H9 (cell line): Measurements from ENCODE around the gene SNED1. TPM values are rescaled to one million over a fixed set of nuclear protein-coding genes. Genes with fewer than 3 reads are reported as not detected.

Experiments used
- DNase-seq: peaks from one replicate; pipeline ENCODE4 v3.0.0-alpha.2; 2017
- H2AFZ ChIP-seq: one replicate; pipeline ENCODE4 v1.6.1; 2013; ENCODE audit warnings: mild to moderate bottlenecking, low read length, control low read depth, moderate library complexity
- H2AK5ac ChIP-seq: 2 replicates; pipeline ENCODE4 v1.6.1; 2013; ENCODE audit warnings: low read length, control low read depth, mixed read lengths; ENCODE audit not compliant: insufficient read length
- H2BK120ac ChIP-seq: one replicate; pipeline ENCODE4 v1.6.1; 2013; ENCODE audit warnings: low read depth, mild to moderate bottlenecking, low read length, control low read depth, inconsistent platforms; ENCODE audit not compliant: poor library complexity, severe bottlenecking
- H2BK12ac ChIP-seq: 2 replicates; pipeline ENCODE4 v1.6.1; 2013; ENCODE audit warnings: low read length, control low read depth, mixed read lengths, low read depth; ENCODE audit not compliant: insufficient read length
- H2BK15ac ChIP-seq: 2 replicates; pipeline ENCODE4 v1.6.1; 2013; ENCODE audit warnings: low read depth, low read length, control low read depth
- H2BK20ac ChIP-seq: one replicate; pipeline ENCODE4 v1.6.1; 2013; ENCODE audit warnings: low read depth, mild to moderate bottlenecking, low read length, control low read depth, inconsistent platforms; ENCODE audit not compliant: poor library complexity, severe bottlenecking
- H2BK5ac ChIP-seq: 2 replicates; pipeline ENCODE4 v1.6.1; 2013; ENCODE audit warnings: low read length, control low read depth, mixed read lengths; ENCODE audit not compliant: insufficient read length
- H3K14ac ChIP-seq: 2 replicates; pipeline ENCODE4 v1.6.1; 2013; ENCODE audit warnings: low read length, control low read depth; ENCODE audit not compliant: insufficient read depth
- H3K18ac ChIP-seq: 2 replicates; pipeline ENCODE4 v1.6.1; 2013; ENCODE audit warnings: low read depth, mild to moderate bottlenecking, mixed read lengths, low read length, control low read depth; ENCODE audit not compliant: insufficient read length
- H3K23ac ChIP-seq: 2 replicates; pipeline ENCODE4 v1.6.1; 2013; ENCODE audit warnings: low read length, control low read depth, mixed read lengths, low read depth; ENCODE audit not compliant: insufficient read length
- H3K23me2 ChIP-seq: 2 replicates; pipeline ENCODE4 v1.6.1; 2013; ENCODE audit warnings: low read depth, mild to moderate bottlenecking, mixed read lengths, low read length, control low read depth; ENCODE audit not compliant: insufficient read length, poor library complexity, severe bottlenecking
- H3K27ac ChIP-seq: 2 replicates; pipeline ENCODE4 v1.5.1; 2013; ENCODE audit warnings: low read length, control low read depth, mixed read lengths, low read depth; ENCODE audit not compliant: insufficient read length
- H3K27me3 ChIP-seq: 2 replicates; pipeline ENCODE4 v1.6.1; 2013; ENCODE audit warnings: low read length, control low read depth, inconsistent platforms; ENCODE audit not compliant: insufficient read depth
- H3K4ac ChIP-seq: 2 replicates; pipeline ENCODE4 v1.6.1; 2013; ENCODE audit warnings: low read depth, mild to moderate bottlenecking, control low read depth, inconsistent platforms, low read length, moderate library complexity
- H3K4me1 ChIP-seq: 2 replicates; pipeline ENCODE4 v1.6.1; 2013; ENCODE audit warnings: low read length, control low read depth, inconsistent platforms; ENCODE audit not compliant: insufficient read depth
- H3K4me2 ChIP-seq: 2 replicates; pipeline ENCODE4 v1.6.1; 2013; ENCODE audit warnings: low read length, control low read depth, mixed read lengths; ENCODE audit not compliant: insufficient read length, insufficient read depth
- H3K56ac ChIP-seq: 2 replicates; pipeline ENCODE4 v1.6.1; 2013; ENCODE audit warnings: low read depth, mild to moderate bottlenecking, mixed read lengths, low read length, control low read depth; ENCODE audit not compliant: insufficient read length
- H3K79me1 ChIP-seq: 2 replicates; pipeline ENCODE4 v1.6.1; 2013; ENCODE audit warnings: low read depth, mild to moderate bottlenecking, moderate library complexity, low read length, control low read depth, inconsistent platforms; ENCODE audit not compliant: insufficient read depth, poor library complexity, severe bottlenecking
- H3K79me2 ChIP-seq: 2 replicates; pipeline ENCODE4 v1.6.1; 2013; ENCODE audit warnings: low read length, control low read depth, inconsistent platforms; ENCODE audit not compliant: insufficient read depth
- H3K9ac ChIP-seq: 2 replicates; pipeline ENCODE4 v1.6.1; 2013; ENCODE audit warnings: low read length, control low read depth, mixed read lengths; ENCODE audit not compliant: insufficient read length; ENCODE audit errors: extremely low read depth
- H3K9me3 ChIP-seq: one replicate; pipeline ENCODE4 v1.6.1; 2013; ENCODE audit warnings: low read depth, low read length, inconsistent platforms; ENCODE audit not compliant: control insufficient read depth
- H3T11ph ChIP-seq: one replicate; pipeline ENCODE4 v1.6.1; 2013; ENCODE audit warnings: mild to moderate bottlenecking, low read length, control low read depth, inconsistent platforms
- H4K20me1 ChIP-seq: one replicate; pipeline ENCODE4 v1.6.1; 2013; ENCODE audit not compliant: control insufficient read depth, insufficient read length, insufficient read depth
- H4K5ac ChIP-seq: 2 replicates; pipeline ENCODE4 v1.6.1; 2013; ENCODE audit warnings: low read depth, mild to moderate bottlenecking, mixed read lengths, low read length, control low read depth; ENCODE audit not compliant: insufficient read length
- H4K8ac ChIP-seq: replicated peaks from 2 replicates; pipeline ENCODE4 v1.6.1; 2013; ENCODE audit warnings: low read length, control low read depth, mixed read lengths, low read depth; ENCODE audit not compliant: insufficient read length
- H4K91ac ChIP-seq: 2 replicates; pipeline ENCODE4 v1.6.1; 2013; ENCODE audit warnings: low read depth, mild to moderate bottlenecking, moderate library complexity, mixed read lengths, low read length, control low read depth; ENCODE audit not compliant: insufficient read length
- H3K27ac Mint-ChIP-seq, 3 experiments: 2 replicates in 2 of 3; 3 replicates in 1 of 3; pipeline ENCODE4 v1.8.0; 2020 to 2021; ENCODE audit warnings: mixed read lengths in 3 of 3, mild to moderate bottlenecking in 1 of 3, moderate library complexity in 1 of 3
- H3K27me3 Mint-ChIP-seq: 2 replicates; pipeline ENCODE4 v1.8.0; 2021; ENCODE audit warnings: low read depth, mild to moderate bottlenecking, moderate library complexity, mixed read lengths
- H3K36me3 Mint-ChIP-seq, 3 experiments: 2 replicates in 2 of 3; 3 replicates in 1 of 3; pipeline ENCODE4 v1.8.0; 2020 to 2021; ENCODE audit warnings: low read depth in 3 of 3, mixed read lengths in 3 of 3; ENCODE audit not compliant: insufficient read depth in 1 of 3
- H3K4me1 Mint-ChIP-seq, 2 experiments: 2 replicates each; pipeline ENCODE4 v1.8.0; 2020; ENCODE audit warnings: mixed read lengths in 2 of 2
- H3K4me3 Mint-ChIP-seq, 2 experiments: 2 replicates in 1 of 2; 3 replicates in 1 of 2; pipeline ENCODE4 v1.8.0; 2020 to 2021; ENCODE audit warnings: mild to moderate bottlenecking in 2 of 2, mixed read lengths in 2 of 2, moderate library complexity in 1 of 2
- H3K9me3 Mint-ChIP-seq, 2 experiments: 2 replicates in 1 of 2; 3 replicates in 1 of 2; pipeline ENCODE4 v1.8.0; 2020; ENCODE audit warnings: mild to moderate bottlenecking in 2 of 2, mixed read lengths in 2 of 2, moderate library complexity in 1 of 2
- WGBS: extraction: QIAGEN DNeasy Blood & Tissue Kit; methylation state at CpG from one replicate; pipeline ENCODE4 v1.1.7; 2013; ENCODE audit warnings: missing lambda C conversion rate, low lambda C conversion rate, mixed read lengths; ENCODE audit not compliant: insufficient read length; ENCODE audit errors: extremely low coverage; 5-methylcytosine and 5-hydroxymethylcytosine counted together
- total RNA-seq: library from RNA; stranded (reverse); gene quantifications from 2 replicates; pipeline ENCODE4 v1.2.1, GENCODE V29; 2021
- TF ChIP-seq, protein P1 (sequence below): fragments of 200-600 bp; sonication (generic); conservative IDR thresholded peaks from 3 replicates; pipeline ENCODE4 v1.8.0; 2021; ENCODE audit warnings: antibody characterized with exemption, mild to moderate bottlenecking

The SNED1 gene
- total RNA-seq, 1 experiment from 2014 or later: 2.5 TPM

DNA sequence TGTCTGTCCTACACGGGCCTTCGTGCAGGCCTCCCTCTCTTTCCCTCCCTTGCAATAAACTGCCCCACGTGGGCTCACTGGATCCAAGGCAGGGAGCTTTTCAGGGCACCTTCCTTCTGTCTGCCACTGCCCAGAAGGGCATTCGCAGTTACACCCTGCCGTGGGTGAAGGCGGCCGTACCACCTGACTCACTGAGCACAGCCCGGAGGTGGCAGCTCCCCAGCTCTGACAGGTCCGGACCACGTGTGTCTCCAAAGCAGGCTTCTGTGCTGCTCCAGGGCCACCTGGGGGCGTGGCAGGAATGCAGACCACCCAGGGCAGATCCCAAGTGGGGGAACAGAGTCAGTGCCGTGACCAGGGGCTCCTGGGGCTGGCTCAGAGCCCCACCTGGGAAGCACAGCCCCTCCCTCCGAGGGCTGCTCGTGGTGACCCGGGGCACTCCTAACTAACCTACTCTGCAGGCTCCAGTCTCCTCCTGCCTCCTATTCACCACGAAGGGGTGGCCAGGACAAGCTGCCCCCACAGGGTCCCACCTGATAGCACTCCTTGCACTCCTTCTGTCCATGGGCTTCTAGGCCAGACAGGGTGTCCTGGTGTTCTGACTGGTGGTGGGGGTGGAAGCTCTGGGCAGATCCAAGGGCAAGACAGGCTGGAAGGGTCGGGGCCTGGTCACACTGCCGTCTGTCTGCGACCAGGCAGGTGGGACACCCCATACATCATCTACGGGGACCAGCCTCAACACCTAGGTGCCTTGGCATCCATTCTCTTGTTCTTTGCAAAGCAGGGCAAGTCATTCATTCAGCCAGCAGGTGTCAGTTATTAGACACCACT lies 9.7 kb downstream of the SNED1 start:
- Mint-ChIP-seq H3K4me1 (peaks cover 17% of the 10 kb centered on the region in 2 experiments), H3K4me3 (no peak overlapping the region), H3K27ac (no peak overlapping the region), H3K9me3 (peaks cover 31% of the 10 kb centered on the region in 2 experiments), H3K36me3 (peaks cover 9 to 22% (median 12%) of the 10 kb centered on the region in 3 experiments), H3K27me3 (peaks cover 26% of the 10 kb centered on the region)
- no peak overlapping the region for H2BK12ac ChIP-seq
- H3K27ac ChIP-seq: no peak overlapping the region
- peaks cover 5% of the 10 kb centered on the region for H3K23me2 ChIP-seq
- no peak overlapping the region for H3K14ac ChIP-seq
- H3K79me2 ChIP-seq: no peaks in the 10 kb centered on the region
- H3K4me1 ChIP-seq: no peaks in the 10 kb centered on the region; the same call in 1 of the 2 replicates
- H3T11ph ChIP-seq: no peak overlapping the region
- no peak overlapping the region for H4K8ac ChIP-seq
- DNase-seq: peak; percentile 35
- no peaks in the 10 kb centered on the region for H3K9me3 ChIP-seq
- H3K56ac ChIP-seq: no peak overlapping the region
- H4K5ac ChIP-seq: no peak overlapping the region
- WGBS: no CpG with 5 or more reads among the region's 20 CpGs
- TF ChIP-seq, protein P1, sequence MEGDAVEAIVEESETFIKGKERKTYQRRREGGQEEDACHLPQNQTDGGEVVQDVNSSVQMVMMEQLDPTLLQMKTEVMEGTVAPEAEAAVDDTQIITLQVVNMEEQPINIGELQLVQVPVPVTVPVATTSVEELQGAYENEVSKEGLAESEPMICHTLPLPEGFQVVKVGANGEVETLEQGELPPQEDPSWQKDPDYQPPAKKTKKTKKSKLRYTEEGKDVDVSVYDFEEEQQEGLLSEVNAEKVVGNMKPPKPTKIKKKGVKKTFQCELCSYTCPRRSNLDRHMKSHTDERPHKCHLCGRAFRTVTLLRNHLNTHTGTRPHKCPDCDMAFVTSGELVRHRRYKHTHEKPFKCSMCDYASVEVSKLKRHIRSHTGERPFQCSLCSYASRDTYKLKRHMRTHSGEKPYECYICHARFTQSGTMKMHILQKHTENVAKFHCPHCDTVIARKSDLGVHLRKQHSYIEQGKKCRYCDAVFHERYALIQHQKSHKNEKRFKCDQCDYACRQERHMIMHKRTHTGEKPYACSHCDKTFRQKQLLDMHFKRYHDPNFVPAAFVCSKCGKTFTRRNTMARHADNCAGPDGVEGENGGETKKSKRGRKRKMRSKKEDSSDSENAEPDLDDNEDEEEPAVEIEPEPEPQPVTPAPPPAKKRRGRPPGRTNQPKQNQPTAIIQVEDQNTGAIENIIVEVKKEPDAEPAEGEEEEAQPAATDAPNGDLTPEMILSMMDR: no peak
- H4K91ac ChIP-seq: no peak overlapping the region
- H2BK15ac ChIP-seq: no peak overlapping the region
- no peaks in the 10 kb centered on the region for H3K79me1 ChIP-seq
- H2AFZ ChIP-seq: no peak overlapping the region
- H3K4ac ChIP-seq: no peak overlapping the region
- no peak overlapping the region for H3K9ac ChIP-seq
- no peak overlapping the region for H2BK120ac ChIP-seq
- H2AK5ac ChIP-seq: no peak overlapping the region
- no peaks in the 10 kb centered on the region for H3K27me3 ChIP-seq
- no peak overlapping the region for H3K4me2 ChIP-seq
- H2BK20ac ChIP-seq: no peak overlapping the region
- H4K20me1 ChIP-seq: no peaks in the 10 kb centered on the region
- no peak overlapping the region for H3K18ac ChIP-seq
- H3K23ac ChIP-seq: no peak overlapping the region
- H2BK5ac ChIP-seq: no peak overlapping the region
